VCaP (cell line): ENCODE data around the gene GPANK1.

ENCODE experiments used
- H3K27ac ChIP-seq: fragments of 450-650 bp; 2 replicates; pipeline ENCODE4 v1.5.1; 2017
- CTCF ChIP-seq: fragments of 450-650 bp; conservative IDR thresholded peaks from 2 replicates; pipeline ENCODE4 v1.5.1; 2017; ENCODE audit warnings: mild to moderate bottlenecking, moderate library complexity

The GPANK1 gene

GRCh38 chr6:31665501-31666336 lies 922 bp upstream of the GPANK1 start, which contains the start of gene CSNK2B:
TSS of gene CSNK2B (plus strand) at chr6:31666080. CDS start at chr6:31666832, 752 bp downstream.
- H3K27ac ChIP-seq, result peak within 1 kb of the TSS; percentile 91
- no peak for TF ChIP-seq CTCF

GRCh38 chr6:31663961-31664789 lies 622 bp downstream of the GPANK1 start:
- H3K27ac ChIP-seq, result peak overlapping the region; percentile 91
- no peak for TF ChIP-seq CTCF

- H3K27ac ChIP-seq, result peak overlapping the region; percentile 91
- TF ChIP-seq CTCF, result no peak
Observed at GRCh38 chr6:31663126-31663960, 1.5 kb downstream of the GPANK1 start.

- peak overlapping the region; percentile 91; the same call in 1 of the 2 replicates for H3K27ac ChIP-seq
- no peak for TF ChIP-seq CTCF
Observed at GRCh38 chr6:31662124-31662723, 2.6 kb downstream of the GPANK1 start.

GRCh38 chr6:31661262-31662123 lies 3.3 kb downstream of the GPANK1 start:
- no peak for TF ChIP-seq CTCF
- peak overlapping the region; percentile 91 for H3K27ac ChIP-seq
